Retinal pigment epithelial cell (primary cell): Measurements from ENCODE around the gene ELMOD2.

Experiments
- DNase-seq: peaks from one replicate; pipeline ENCODE4 v3.0.0-alpha.2; 2010; ENCODE audit warnings: low read depth
- H3K4me3 ChIP-seq: 2 replicates; pipeline ENCODE4 v1.5.1; 2011; ENCODE audit warnings: mild to moderate bottlenecking, low read length, control low read depth, moderate library complexity
- CTCF ChIP-seq: conservative IDR thresholded peaks from 2 replicates; pipeline ENCODE4 v1.5.1; 2011; ENCODE audit warnings: low read depth, low read length, control low read depth, inconsistent platforms

Gene ELMOD2

GRCh38 chr4:140557831-140558435 lies 34.0 kb downstream of the ELMOD2 start:
- no peak for DNase-seq
- no peak overlapping the region for H3K4me3 ChIP-seq
- no peak for TF ChIP-seq CTCF

GRCh38 chr4:140559696-140560095 lies 35.7 kb downstream of the ELMOD2 start:
- TF ChIP-seq CTCF = no peak

GRCh38 chr4:140568507-140569306 lies 44.7 kb downstream of the ELMOD2 start, which contains the start of gene UCP1:
UCP1 (minus strand) TSS chr4:140568961; CDS start chr4:140568729, 232 bp downstream.
- peak within 1 kb of the TSS; percentile 50 for H3K4me3 ChIP-seq
- DNase-seq = no peak
- no peak for TF ChIP-seq CTCF

More at GRCh38 chr4:140559696-140560095, 35.7 kb downstream of the ELMOD2 start:
- H3K4me3 ChIP-seq = no peak overlapping the region
- DNase-seq = no peak

- TF ChIP-seq CTCF = no peak
- H3K4me3 ChIP-seq = peak overlapping the region; percentile 50
- no peak for DNase-seq
Observed at GRCh38 chr4:140569307-140569638, 45.3 kb downstream of the ELMOD2 start.

GRCh38 chr4:140571620-140572019 lies 47.7 kb downstream of the ELMOD2 start:
- H3K4me3 ChIP-seq = no peak overlapping the region
- TF ChIP-seq CTCF = no peak
- DNase-seq = no peak

- DNase-seq = no peak
- TF ChIP-seq CTCF = no peak
- H3K4me3 ChIP-seq = no peak overlapping the region
Observed at GRCh38 chr4:140575489-140575888, 51.5 kb downstream of the ELMOD2 start.

GRCh38 chr4:140579278-140579677 lies 55.3 kb downstream of the ELMOD2 start:
- H3K4me3 ChIP-seq = no peak overlapping the region
- DNase-seq = no peak
- no peak for TF ChIP-seq CTCF
